H1 (cell line): Measurements from ENCODE around the gene DPYSL3. TPM values are rescaled to one million over a fixed set of nuclear protein-coding genes. Genes with fewer than 3 reads are reported as not detected.

Experiments
- GABPA ChIP-seq: IDR thresholded peaks from 2 replicates; pipeline ENCODE4 v1.6.1; 2011; ENCODE audit warnings: mild to moderate bottlenecking, low read length, moderate library complexity, borderline replicate concordance; ENCODE audit not compliant: insufficient read depth
- POLR2AphosphoS5 ChIP-seq: IDR thresholded peaks from 2 replicates; pipeline ENCODE4 v1.6.1; 2011; ENCODE audit warnings: low read depth, low read length
- RNF2 ChIP-seq: fragments of 200-900, 300-1000 bp; sonication (generic); IDR thresholded peaks from 2 replicates; pipeline ENCODE4 v1.7.1; 2016; ENCODE audit warnings: borderline replicate concordance, low read depth, mild to moderate bottlenecking, antibody characterized with exemption, low read length; ENCODE audit not compliant: poor library complexity, severe bottlenecking; ENCODE audit errors: missing control alignments
- SRF ChIP-seq: IDR thresholded peaks from 2 replicates; pipeline ENCODE4 v1.6.1; 2011; ENCODE audit warnings: mild to moderate bottlenecking, low read depth, low read length, moderate library complexity
- SUZ12 ChIP-seq: fragments of 200-600 bp; sonication (generic); IDR thresholded peaks from 2 replicates; pipeline ENCODE4 v1.6.1; 2012; ENCODE audit warnings: mild to moderate bottlenecking, inconsistent platforms, low read length, moderate library complexity, mixed read lengths
- TAF7 ChIP-seq: optimal IDR thresholded peaks from 2 replicates; pipeline ENCODE3; 2011; ENCODE audit warnings: low read depth, mild to moderate bottlenecking, inconsistent platforms, low read length, moderate library complexity, borderline replicate concordance
- polyA plus RNA-seq, 7 experiments: library from polyadenylated mRNA; depleted of rRNA in 3 of 7; stranded (reverse) in 5 of 7; unstranded in 2 of 7; fragments of >200 nt in 5 of 7; fragments of 200-250 nt in 2 of 7; gene quantifications; 1 replicate in 5 of 7; 2 replicates in 1 of 7; 4 replicates in 1 of 7; pipeline versions ENCODE4 v1.2.1 to v1.2.3, GENCODE V29; 2011 to 2013; ENCODE audit warnings: missing spikeins in 2 of 7, mixed read lengths in 2 of 7
- total RNA-seq: library from RNA; stranded (reverse); fragmentation: NEBNext Ultra II Directional; extraction: Animal tissue kit (Norgen Biotek cat#: 25700); gene quantifications from 2 replicates; pipeline ENCODE4 v1.2.1, GENCODE V29; 2021
- TF ChIP-seq, protein P1 (sequence below): IDR thresholded peaks from 2 replicates; pipeline ENCODE4 v1.6.1; 2012; ENCODE audit warnings: inconsistent platforms
- TF ChIP-seq, protein P2 (sequence below): fragments of 300-600 bp; sonication (generic); IDR thresholded peaks from 2 replicates; pipeline ENCODE4 v1.7.1; 2012; ENCODE audit warnings: low read length, moderate library complexity, mild to moderate bottlenecking, inconsistent platforms; ENCODE audit not compliant: insufficient replicate concordance

Gene DPYSL3
- total and polyA plus RNA-seq, 2 of the 8 experiments (the other 6 are each of a cell fraction or from before 2014, with no cell fraction given): 268 to 387 TPM

DNA sequence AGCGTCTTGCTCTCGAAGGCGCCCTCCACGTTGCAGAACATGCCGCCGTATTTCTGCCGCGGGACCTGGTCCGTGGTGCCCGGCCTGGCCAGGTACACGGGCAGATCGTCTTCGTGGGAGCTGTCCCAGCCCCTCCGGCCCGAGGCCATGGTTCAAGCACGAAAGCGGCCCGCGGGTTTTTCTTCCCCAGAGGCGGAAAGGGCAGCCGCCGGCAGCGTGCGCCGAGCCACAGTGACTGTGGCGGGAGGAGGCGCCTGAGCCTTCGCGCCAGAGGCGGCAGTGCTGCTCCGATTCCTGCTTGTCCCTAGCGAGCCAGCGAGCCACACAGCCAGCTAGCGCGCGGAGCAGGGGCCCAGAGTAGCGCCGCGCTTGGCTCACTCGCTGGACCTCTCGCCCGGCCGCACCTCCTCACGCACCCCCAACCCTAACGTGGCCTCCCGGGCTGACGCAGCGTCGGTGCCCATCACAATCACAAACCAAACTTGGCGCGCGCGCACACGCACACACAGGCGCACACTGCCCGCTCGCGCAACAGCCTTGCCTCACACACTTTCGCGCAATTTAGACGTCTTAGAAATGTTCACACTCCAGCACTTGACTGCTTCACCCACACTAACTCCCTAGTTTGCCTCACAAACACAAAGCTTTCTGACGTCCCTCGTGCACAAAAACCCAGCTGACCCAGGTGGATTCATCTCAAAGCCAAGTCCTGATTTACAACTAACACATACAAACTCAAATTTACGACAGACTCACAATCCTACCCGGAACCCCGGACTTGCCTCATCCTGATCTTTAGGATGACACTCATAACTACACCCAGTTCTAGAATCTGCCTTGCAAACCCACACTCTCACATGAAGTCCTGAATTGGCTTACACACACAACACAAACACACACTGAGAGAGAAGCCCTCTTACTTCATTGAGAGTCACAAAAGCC lies at the start of gene DPYSL3 (continued):
- TF ChIP-seq TAF7 (no peak), POLR2AphosphoS5 (peak; percentile 65), SRF (peak; percentile 25; the same call in 1 of the 2 replicates), GABPA (0 out of 2 replicates have a peak, but pooled peaks have one; percentile 39), SUZ12 (peak; percentile 51; the same call in 1 of the 2 replicates), RNF2 (peak; percentile 47)
- TF ChIP-seq, protein P1, sequence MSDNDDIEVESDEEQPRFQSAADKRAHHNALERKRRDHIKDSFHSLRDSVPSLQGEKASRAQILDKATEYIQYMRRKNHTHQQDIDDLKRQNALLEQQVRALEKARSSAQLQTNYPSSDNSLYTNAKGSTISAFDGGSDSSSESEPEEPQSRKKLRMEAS: peak; percentile 88
- TF ChIP-seq, protein P2, sequence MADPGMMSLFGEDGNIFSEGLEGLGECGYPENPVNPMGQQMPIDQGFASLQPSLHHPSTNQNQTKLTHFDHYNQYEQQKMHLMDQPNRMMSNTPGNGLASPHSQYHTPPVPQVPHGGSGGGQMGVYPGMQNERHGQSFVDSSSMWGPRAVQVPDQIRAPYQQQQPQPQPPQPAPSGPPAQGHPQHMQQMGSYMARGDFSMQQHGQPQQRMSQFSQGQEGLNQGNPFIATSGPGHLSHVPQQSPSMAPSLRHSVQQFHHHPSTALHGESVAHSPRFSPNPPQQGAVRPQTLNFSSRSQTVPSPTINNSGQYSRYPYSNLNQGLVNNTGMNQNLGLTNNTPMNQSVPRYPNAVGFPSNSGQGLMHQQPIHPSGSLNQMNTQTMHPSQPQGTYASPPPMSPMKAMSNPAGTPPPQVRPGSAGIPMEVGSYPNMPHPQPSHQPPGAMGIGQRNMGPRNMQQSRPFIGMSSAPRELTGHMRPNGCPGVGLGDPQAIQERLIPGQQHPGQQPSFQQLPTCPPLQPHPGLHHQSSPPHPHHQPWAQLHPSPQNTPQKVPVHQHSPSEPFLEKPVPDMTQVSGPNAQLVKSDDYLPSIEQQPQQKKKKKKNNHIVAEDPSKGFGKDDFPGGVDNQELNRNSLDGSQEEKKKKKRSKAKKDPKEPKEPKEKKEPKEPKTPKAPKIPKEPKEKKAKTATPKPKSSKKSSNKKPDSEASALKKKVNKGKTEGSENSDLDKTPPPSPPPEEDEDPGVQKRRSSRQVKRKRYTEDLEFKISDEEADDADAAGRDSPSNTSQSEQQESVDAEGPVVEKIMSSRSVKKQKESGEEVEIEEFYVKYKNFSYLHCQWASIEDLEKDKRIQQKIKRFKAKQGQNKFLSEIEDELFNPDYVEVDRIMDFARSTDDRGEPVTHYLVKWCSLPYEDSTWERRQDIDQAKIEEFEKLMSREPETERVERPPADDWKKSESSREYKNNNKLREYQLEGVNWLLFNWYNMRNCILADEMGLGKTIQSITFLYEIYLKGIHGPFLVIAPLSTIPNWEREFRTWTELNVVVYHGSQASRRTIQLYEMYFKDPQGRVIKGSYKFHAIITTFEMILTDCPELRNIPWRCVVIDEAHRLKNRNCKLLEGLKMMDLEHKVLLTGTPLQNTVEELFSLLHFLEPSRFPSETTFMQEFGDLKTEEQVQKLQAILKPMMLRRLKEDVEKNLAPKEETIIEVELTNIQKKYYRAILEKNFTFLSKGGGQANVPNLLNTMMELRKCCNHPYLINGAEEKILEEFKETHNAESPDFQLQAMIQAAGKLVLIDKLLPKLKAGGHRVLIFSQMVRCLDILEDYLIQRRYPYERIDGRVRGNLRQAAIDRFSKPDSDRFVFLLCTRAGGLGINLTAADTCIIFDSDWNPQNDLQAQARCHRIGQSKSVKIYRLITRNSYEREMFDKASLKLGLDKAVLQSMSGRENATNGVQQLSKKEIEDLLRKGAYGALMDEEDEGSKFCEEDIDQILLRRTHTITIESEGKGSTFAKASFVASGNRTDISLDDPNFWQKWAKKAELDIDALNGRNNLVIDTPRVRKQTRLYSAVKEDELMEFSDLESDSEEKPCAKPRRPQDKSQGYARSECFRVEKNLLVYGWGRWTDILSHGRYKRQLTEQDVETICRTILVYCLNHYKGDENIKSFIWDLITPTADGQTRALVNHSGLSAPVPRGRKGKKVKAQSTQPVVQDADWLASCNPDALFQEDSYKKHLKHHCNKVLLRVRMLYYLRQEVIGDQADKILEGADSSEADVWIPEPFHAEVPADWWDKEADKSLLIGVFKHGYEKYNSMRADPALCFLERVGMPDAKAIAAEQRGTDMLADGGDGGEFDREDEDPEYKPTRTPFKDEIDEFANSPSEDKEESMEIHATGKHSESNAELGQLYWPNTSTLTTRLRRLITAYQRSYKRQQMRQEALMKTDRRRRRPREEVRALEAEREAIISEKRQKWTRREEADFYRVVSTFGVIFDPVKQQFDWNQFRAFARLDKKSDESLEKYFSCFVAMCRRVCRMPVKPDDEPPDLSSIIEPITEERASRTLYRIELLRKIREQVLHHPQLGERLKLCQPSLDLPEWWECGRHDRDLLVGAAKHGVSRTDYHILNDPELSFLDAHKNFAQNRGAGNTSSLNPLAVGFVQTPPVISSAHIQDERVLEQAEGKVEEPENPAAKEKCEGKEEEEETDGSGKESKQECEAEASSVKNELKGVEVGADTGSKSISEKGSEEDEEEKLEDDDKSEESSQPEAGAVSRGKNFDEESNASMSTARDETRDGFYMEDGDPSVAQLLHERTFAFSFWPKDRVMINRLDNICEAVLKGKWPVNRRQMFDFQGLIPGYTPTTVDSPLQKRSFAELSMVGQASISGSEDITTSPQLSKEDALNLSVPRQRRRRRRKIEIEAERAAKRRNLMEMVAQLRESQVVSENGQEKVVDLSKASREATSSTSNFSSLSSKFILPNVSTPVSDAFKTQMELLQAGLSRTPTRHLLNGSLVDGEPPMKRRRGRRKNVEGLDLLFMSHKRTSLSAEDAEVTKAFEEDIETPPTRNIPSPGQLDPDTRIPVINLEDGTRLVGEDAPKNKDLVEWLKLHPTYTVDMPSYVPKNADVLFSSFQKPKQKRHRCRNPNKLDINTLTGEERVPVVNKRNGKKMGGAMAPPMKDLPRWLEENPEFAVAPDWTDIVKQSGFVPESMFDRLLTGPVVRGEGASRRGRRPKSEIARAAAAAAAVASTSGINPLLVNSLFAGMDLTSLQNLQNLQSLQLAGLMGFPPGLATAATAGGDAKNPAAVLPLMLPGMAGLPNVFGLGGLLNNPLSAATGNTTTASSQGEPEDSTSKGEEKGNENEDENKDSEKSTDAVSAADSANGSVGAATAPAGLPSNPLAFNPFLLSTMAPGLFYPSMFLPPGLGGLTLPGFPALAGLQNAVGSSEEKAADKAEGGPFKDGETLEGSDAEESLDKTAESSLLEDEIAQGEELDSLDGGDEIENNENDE: no peak
